NCI-H345 treated with DMSO at 0.1 percent for 48 hours (cell line): Measurements from ENCODE around the gene ZRANB3.
"Not testable (repeated sequence)": the region's sequence is repeated elsewhere in the genome, so short reads cannot be mapped to it uniquely, and the experiment has no call there.

Experiments used
- DNase-seq: peaks from one replicate; lab custom pipeline; 2025; ENCODE audit not compliant: unreplicated experiment; lab: John Stamatoyannopoulos, UW

ZRANB3 gene

DNA sequence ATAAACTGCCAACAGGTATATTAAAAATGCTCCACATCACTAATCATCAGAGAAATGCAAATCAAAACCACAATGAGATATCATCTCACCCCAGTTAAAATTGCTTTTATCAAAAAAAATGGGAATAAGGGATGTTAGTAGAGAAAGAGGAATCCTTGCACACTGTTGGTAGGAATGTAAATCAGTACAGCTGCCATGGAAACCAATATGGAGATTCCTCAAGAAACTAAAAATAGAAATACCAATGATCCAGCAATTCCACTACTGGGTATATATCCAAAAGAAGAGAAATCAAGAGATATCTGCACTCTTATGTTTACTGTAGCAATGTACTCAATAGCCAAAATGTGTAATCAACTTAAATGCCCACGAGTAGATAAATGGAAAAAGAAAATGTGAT is 40.6 kb downstream of the ZRANB3 start:
- no peak for DNase-seq

DNA sequence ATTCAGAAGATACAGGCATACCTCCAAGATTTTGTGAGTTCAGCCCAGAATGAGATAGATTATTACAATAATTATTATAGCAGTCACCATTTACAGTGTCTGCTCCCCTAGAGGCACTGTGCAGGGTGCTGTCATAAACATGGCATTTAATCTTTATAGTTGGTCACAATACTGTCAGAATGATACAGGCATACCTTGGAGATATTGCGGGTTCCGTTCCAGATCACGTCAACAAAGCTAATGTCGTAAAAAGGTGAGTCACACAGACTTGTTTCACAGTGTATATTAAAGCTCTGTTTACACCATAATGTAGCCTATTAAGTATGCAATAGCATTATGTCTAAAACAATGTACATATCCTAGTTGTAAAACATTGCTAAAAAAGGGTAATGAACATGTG is 45.6 kb downstream of the ZRANB3 start:
- DNase-seq, result no peak

DNA sequence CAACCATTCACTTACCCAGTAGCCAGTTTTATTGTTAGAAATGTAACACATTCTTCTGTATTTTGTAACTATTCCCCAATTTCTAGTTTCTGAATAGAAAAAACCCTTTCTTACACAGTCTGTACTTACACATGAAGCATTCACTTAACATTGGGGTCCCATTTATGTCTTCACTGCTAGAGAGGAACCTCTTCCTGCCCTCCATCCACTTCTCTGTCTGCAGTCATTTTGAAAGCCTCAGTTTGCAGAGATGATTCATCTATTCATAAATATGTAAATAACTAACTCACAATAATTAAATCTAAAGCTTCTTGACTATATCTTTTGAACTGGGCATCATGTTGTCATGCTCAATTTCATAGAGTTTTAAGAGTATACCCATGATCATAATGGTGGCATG is 55.9 kb downstream of the ZRANB3 start:
- DNase-seq, result no peak

DNA sequence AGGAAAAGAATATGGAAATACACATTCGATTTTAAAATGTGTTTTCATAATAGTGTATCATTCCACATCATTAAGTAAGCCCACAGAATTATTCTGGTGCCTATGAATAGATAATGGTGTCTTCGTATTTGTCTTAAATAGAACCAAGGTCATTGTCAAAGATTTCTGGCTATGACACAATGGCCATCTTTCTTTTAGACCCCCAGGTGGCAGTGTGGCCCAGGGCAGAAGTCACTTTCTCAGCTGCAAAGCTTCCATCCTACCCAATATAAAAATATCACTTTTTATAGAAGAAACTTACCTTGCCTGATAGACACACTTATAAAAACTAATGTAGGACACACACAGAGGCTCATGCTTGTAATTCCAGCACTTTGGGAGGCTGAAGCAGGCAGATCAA is 57.5 kb downstream of the ZRANB3 start:
- DNase-seq, result no peak

DNA sequence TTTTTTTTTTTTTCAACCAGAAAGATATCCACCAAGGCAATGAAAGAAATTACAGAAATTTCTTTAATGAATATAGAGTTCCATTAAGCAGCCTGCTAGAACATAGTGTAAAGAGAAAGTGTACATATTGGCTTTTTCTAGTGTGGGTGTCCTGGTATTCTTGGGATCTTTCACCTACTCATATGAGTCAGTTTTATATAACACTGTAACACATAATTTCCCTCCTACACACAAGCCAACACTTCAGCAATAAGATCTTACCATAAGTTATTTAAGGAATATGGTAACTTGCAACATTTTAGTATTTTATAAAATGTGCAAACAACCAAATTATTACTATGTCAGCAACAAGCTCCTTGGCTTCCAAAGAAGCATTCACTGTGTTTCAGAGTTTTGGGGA is 59.9 kb downstream of the ZRANB3 start:
- no peak for DNase-seq

DNA sequence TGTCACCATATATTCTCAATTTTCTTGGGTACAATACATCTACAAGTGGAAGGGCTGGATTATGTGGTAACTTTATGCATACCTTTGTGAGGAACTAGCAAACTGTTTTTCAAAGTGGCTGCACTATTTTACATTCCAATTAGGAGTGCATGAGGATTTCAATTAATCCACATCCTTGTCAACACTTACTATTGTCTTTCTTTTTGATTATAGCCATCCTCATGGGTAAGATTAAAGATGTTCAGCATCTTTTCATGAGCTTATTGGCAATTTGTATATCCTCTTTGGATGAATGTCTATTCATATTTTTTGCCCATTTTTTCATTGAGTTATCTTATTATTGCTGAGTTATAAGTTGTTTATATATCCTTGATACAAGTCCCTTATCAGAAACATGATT is 73.7 kb downstream of the ZRANB3 start:
- no peak for DNase-seq

DNA sequence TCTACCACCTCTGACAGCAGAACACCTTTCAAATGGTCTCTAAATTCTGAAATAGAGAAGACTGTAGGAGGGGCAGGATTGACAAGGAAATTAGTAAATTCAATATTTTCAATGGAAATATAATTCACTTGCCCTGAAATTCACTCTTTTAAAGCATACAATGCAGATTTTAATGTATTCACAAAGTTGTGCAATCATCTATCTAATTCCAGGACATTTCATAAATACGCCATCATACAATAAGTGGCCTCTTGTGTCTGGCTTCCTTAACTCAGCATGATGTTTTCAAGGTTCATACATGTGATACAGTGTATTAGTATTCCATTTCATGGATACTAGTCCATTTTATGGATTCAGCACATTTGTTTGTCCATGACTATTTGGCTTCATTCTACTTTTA is 74.2 kb downstream of the ZRANB3 start:
- DNase-seq, result no peak

DNA sequence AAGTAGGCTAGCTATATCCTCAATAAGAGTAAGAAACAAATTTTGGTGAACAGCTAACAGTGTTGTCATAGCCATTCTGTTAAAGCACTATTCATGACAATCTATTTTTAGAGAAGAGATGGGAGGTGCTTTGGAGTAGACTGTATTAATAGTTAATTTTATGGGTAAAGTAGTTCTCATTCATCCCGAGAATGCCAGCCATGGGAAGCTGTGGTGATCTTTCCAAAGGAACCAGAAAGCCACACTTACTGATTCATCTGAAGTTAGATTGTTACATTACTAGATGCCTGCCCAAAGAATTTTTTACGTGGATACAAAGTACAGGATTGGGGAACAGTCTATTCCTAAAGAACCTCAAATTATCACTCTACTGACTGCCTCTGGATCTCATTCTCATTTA is 74.6 kb downstream of the ZRANB3 start:
- no peak for DNase-seq

DNA sequence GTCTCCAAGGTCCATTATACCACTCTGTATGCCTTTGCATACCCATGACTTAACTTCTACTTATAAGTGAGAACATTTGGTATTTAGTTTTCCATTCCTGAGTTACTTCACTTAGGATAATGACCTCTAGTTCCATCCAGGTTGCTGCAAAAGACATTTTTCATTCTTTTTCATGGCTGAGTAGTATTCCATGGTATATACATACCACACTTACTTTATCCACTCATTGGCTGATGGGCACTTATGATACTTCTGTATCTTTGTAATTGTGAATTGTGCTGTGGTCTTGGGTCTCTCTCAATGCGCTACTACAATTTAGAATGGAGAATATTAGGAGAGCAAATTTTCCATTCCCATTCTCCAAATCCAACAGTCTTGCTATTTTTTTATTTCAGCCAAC is 76.4 kb downstream of the ZRANB3 start:
- no peak for DNase-seq

DNA sequence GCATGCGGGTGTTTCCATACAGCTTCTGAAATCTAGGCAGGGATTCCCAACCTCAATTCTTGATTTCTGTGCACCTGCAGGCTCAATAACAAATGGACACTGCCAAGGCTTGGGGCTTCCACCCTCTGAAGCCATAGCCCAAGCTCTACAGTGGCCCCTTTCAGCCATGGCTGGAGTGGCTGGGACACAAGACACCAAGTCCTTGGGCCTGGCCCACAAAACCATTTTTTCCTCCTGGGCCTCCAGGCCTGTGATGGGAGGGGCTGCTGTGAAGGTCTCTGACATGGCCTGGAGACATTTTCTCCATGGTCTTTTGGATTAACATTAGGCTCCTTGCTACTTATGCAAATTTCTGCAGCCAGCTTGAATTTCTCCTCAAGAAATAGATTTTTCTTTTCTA is 78.0 kb downstream of the ZRANB3 start:
- not testable (repeated sequence) for DNase-seq

DNA sequence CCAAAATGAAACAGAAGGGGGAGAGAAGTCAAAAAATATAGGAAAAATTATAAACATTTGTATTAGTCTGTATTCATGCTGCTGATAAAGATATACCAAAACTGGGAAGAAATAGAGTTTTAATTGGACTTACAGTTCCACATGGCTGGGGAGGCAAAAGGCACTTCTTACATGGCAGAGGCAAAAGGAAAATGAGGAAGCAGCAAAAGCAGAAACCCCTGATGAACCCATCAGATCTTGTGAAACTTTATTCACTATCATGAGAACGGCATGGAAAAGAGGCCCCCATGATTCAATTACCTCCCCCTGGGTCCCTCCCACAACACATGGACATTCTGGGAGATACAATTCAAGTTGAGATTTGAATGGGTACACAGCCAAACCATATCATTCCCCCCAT is 79.1 kb downstream of the ZRANB3 start:
- DNase-seq, result no peak

DNA sequence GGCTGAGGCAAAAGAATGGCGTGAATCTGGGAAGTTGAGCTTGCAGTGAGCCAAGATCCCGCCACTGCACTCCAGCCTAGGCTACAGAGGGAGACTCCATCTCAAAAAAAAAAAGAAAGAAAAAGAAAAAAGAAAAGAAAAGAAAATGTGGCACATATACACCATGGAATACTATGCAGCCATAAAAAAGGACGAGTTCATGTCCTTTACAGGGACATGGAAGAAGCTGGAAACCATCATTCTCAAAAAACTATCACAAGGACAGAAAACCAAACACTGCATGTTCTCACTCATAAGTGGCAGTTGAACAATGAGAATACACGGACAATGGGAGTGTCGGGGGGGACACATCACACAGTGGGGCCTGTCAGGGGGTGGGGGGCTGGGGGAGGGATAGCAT is 88.0 kb downstream of the ZRANB3 start:
- not testable (repeated sequence) for DNase-seq

DNA sequence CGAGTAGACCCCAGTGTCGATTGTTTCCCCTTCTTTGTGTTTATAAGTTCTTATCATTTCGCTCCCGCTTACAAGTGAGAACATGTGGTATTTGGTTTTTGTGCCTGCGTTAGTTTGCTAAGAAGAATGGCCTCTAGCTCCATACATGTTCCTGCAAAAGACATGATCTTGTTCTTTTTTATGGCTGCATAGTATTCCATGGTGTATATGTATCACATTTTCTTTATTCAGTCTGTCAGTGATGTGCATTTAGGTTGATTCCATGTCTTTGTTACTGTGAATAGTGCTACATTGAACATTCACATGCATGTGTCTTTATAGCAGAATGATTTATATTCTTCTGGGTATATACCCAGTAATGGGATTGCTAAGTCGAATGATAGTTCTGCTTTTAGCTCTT is 95.9 kb downstream of the ZRANB3 start:
- DNase-seq, result not testable (repeated sequence)

DNA sequence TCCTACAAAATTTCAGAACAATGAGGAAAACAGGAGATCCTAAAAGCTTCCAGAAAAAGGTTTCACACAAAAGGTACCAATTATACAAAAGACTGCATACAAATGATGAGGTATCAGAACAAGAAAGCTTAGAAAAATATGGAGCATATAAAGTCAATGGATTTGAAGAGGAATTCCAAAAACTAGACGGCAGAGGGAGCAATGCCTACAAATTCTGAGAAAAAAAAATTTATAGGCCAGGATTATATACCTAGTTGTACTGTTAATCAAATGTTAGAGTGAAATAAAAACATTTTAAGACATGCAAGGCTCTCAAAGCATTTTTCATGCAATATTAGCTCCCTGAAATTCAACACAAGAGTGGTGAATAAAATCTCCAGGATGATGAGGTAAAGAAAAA is 106.2 kb downstream of the ZRANB3 start:
- DNase-seq, result no peak

DNA sequence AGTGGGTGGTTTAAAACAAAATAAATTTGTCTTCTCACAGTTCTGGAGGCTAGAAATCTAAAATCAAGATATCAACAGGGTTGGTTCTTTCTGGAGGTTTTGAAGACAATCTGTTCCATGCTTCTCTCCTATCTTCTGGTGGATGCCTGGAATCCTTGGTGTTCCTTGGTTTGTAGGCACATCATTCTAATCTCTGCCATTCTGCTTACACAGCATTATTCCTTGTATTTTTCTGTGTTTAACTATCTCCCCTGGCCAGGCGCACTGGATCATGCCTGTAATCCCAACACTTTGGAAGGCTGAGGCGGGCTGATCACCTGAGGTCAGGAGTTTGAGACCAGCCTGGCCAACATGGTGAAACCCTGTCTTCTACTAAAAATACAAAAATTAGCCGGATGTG is 108.1 kb downstream of the ZRANB3 start:
- DNase-seq, result no peak

DNA sequence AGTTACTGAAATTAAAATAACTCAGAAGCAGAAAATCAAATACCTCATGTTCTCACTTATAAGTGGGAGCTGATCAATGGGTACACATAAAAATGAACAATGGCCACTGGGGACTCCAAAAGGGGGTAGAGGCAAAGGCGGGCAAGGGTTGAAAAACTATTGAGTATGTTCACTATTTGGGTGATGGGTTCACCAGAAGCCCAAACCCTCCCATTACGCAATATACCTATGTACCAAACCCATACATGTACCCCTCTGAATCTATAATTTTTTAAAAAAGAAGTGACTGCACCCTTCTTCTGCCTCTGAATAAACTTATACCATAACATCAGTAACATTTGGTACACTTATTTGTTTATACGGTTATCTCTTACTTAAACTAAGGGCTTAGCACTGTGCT is 119.4 kb downstream of the ZRANB3 start:
- DNase-seq, result no peak

DNA sequence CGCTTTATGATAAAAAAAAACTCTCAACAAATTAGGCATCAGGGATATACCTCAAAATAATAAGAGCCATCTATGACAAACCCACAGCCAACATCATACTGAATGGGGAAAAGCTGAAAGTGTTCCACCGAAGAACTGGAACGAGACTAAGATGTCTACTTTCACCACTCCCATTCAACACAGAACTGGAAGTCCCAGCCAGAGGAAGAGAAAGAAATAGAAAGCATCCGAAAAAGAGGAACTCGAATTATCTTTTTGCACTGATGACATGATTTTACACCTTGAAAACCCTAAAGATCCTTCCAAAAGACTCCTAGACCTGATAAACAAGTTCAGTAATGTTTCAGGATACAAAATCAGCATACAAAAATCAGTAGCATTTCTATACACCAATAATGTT is 121.6 kb downstream of the ZRANB3 start:
- DNase-seq, result no peak

DNA sequence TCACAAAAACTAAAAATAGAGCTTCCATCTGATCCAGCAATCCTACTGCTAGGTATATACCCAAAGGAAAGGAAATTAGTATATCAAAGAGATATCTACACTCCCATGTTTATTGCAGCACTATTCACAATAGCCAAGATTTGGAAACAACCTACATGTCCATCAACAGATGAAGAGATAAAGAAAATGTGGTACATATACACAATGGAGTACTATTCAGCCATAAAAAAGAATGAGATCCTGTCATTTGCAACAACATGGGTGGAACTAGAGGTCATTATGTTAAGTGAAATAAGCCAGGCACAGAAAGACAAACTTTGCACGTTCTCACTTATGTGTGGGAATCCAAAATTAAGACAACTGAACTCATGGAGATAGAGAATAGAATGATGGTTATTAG is 134.8 kb downstream of the ZRANB3 start:
- not testable (repeated sequence) for DNase-seq

DNA sequence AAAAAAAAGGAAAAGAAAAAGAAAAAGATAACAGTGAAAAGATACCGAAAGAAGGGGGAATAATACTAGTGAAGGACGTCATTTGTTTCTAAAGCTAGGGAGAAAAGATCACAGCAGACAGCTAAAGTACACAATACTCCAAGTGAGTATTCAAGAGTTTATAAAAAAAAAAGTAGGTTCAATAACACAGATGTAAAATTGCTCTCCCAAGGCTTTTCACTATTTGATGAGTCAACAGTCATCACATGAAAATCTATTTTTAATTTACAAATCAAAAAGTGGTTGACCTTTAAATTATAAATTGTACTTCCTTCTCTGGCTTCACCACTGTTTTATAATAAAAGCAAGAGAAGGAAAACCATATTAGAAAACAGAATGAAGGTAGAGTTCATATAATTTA is 144.0 kb downstream of the ZRANB3 start:
- DNase-seq, result no peak

DNA sequence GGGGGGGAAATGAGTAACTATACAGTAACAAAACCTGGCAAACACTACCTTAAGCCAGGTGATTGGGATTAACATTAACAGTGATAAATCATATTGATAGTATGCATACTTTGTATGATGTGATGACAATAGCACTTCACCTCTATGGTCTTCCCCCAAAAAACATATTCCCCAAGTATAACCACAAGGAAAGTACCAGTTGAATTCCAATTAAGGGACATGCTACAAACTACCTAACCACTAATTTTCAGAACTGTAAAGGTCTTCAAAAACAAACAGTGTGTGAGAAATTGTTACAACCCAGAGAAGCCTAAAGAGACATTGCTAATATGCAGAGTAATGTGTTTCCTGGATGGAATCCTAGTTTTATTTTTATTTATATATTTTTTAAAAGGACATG is 152.4 kb downstream of the ZRANB3 start:
- DNase-seq, result no peak

DNA sequence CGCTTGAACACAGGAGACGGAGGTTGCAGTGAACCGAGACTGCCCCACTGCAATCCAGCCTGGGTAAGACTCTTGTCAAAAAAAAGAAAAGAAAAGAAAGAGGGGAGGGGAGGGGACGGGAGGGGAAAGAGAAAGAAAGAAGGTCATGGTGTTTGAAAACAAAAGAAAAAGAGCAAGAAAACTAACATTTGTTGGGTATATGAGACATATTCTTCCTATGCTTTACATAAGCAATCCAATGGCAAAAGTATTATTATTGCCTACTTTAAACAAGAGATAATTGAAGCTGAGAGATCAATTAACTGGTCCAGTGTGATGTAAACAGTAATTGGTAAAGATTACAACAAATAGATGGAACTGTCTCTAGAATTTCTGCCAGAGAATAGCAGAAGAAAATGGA is 157.3 kb downstream of the ZRANB3 start:
- DNase-seq, result no peak

DNA sequence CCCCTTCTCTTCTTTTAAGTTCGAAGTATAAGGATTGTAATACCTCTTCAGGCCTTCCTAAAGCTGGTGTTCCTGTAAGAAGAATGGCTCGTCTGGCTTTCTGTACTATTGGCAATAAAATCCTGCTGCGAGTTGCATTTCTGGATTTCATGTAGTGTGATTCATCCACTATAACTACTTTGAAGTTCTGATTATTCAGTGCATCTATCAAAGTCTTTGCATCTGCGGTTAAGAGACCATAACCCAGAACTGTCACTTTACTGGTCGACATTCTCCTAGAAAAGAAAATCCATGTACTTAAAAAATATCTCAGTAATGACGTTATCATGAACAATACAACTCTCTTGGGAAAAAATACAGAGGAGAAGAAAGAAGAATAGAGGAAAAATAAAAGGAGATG is 181.1 kb downstream of the ZRANB3 start:
- DNase-seq, result no peak

DNA sequence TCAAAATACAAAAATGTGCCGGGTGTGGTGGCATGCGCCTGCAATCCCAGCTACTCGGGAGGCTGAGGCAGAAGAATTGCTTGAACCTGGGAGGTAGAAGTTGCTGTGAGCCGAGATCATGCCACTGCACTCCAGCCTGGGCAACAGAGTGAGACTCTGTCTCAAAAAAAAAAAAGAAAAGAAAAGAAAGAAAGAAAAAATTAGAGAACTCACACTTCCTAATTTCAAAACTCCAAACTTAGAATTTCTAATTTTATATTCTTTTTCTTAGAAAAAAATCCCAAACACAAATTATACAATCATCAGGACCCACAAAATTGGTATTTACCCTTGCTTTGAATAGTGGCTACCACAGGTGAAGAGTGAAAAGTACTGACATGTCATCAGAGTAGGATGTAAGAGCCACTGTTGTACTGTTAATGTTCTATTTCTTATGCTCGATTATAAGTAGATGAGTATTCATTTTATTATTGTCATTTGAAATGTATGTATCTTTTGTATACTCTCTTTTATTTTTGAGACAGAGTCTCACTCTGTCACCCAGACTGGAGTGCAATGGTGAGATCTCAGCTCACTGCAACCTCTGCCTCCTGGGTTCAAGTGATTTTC is 182.8 kb downstream of the ZRANB3 start:
- not testable (repeated sequence) for DNase-seq

DNA sequence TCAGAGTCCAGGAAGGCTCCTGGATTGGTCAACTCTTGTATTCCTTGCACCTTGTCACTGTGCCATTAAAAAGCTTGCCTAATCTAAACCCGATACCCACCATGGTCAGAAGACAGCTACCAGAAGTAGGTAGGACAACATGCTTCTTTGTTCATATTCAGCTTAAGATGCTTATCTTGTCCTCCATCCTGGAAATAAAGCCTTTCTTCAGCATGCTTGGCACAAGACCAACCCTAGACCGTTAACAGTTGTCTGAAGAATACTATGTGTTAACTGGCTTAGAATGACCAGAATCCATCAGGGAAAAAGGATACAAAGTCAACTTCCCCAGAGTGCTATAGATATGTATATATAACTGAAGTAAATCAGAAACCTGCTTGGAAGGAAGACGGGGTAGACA is 193.9 kb downstream of the ZRANB3 start:
- no peak for DNase-seq
